ENCODE measurements around the gene MYBPC2. TPM values are rescaled to one million over a fixed set of nuclear protein-coding genes. Genes with fewer than 3 reads are reported as not detected.
"Not testable (repeated sequence)": the region's sequence is repeated elsewhere in the genome, so short reads cannot be mapped to it uniquely, and the experiment has no call there.

The MYBPC2 gene
- total RNA-seq, 1 experiment from 2014 or later = 0.18 TPM

DNA sequence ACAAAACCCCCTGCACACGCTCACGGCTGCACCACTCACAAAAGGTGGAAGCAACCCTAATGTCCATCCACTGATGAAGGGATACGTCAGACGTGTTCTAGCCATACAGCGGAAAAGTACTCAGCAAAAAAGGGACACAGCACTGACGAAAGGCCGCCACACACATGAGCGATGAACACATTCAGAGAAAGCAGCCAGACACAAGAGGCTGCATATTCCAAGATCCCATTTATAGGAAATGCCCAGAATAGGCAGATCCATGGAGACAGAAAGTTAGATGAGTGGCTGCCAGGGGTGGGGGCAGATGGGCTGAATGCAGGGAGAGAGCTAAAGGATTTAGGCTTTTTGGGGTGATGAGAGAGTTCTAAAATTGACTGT is 44.8 kb upstream of the MYBPC2 start:
- ChIA-PET POLR2A (no interaction called here), CTCF (no interaction called here)
- no peak for ATAC-seq
- in situ Hi-C loops (cut with HindIII; ENCODE audit: low pct_unique_long_range_greater_than_20kb, low sequenced_read_pairs) (no loop called here), intact Hi-C loops (cut with micrococcal nuclease; ENCODE audit: unreplicated experiment) (no loop called here)
- TF ChIP-seq TCF7L2 (IDR thresholded peaks at IDR 0.05; ENCODE audit: low read depth, low read length) (no peak), POLR2AphosphoS5 (IDR thresholded peaks at IDR 0.05; ENCODE audit: low read depth, low read length) (no peak), SIN3A (IDR thresholded peaks at IDR 0.05; ENCODE audit: borderline replicate concordance, insufficient read depth, low read depth, low read length) (no peak)
- TF ChIP-seq, protein P1, sequence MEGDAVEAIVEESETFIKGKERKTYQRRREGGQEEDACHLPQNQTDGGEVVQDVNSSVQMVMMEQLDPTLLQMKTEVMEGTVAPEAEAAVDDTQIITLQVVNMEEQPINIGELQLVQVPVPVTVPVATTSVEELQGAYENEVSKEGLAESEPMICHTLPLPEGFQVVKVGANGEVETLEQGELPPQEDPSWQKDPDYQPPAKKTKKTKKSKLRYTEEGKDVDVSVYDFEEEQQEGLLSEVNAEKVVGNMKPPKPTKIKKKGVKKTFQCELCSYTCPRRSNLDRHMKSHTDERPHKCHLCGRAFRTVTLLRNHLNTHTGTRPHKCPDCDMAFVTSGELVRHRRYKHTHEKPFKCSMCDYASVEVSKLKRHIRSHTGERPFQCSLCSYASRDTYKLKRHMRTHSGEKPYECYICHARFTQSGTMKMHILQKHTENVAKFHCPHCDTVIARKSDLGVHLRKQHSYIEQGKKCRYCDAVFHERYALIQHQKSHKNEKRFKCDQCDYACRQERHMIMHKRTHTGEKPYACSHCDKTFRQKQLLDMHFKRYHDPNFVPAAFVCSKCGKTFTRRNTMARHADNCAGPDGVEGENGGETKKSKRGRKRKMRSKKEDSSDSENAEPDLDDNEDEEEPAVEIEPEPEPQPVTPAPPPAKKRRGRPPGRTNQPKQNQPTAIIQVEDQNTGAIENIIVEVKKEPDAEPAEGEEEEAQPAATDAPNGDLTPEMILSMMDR (IDR thresholded peaks at IDR 0.05) = no peak
- TF ChIP-seq, protein P2, sequence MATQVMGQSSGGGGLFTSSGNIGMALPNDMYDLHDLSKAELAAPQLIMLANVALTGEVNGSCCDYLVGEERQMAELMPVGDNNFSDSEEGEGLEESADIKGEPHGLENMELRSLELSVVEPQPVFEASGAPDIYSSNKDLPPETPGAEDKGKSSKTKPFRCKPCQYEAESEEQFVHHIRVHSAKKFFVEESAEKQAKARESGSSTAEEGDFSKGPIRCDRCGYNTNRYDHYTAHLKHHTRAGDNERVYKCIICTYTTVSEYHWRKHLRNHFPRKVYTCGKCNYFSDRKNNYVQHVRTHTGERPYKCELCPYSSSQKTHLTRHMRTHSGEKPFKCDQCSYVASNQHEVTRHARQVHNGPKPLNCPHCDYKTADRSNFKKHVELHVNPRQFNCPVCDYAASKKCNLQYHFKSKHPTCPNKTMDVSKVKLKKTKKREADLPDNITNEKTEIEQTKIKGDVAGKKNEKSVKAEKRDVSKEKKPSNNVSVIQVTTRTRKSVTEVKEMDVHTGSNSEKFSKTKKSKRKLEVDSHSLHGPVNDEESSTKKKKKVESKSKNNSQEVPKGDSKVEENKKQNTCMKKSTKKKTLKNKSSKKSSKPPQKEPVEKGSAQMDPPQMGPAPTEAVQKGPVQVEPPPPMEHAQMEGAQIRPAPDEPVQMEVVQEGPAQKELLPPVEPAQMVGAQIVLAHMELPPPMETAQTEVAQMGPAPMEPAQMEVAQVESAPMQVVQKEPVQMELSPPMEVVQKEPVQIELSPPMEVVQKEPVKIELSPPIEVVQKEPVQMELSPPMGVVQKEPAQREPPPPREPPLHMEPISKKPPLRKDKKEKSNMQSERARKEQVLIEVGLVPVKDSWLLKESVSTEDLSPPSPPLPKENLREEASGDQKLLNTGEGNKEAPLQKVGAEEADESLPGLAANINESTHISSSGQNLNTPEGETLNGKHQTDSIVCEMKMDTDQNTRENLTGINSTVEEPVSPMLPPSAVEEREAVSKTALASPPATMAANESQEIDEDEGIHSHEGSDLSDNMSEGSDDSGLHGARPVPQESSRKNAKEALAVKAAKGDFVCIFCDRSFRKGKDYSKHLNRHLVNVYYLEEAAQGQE (IDR thresholded peaks at IDR 0.05; ENCODE audit: insufficient read depth in 1 of 2, low read depth in 2 of 2, low read length in 1 of 2) = no peak
- no peak for DNase-seq (ENCODE audit: low read depth, low spot score)
- Histone ChIP-seq H3K27me3 (ENCODE audit: control insufficient read depth, insufficient read depth, low read length) (no peaks in the 10 kb centered on the region), H3K4me3 (ENCODE audit: low read depth in 2 of 2, low read length in 2 of 2) (no peak overlapping the region), H3K9me3 (ENCODE audit: control insufficient read depth, insufficient read depth, low read depth, low read length) (no peaks in the 10 kb centered on the region), H3K4me1 (ENCODE audit: control insufficient read depth, insufficient read depth, low read length) (peaks cover 4% of the 10 kb centered on the region), H3K36me3 (ENCODE audit: control insufficient read depth, insufficient read depth, low read length) (no peaks in the 10 kb centered on the region), H3K27ac (ENCODE audit: low read length) (no peak overlapping the region)
- BruUV-seq (replicated peaks) = no TSS peak

DNA sequence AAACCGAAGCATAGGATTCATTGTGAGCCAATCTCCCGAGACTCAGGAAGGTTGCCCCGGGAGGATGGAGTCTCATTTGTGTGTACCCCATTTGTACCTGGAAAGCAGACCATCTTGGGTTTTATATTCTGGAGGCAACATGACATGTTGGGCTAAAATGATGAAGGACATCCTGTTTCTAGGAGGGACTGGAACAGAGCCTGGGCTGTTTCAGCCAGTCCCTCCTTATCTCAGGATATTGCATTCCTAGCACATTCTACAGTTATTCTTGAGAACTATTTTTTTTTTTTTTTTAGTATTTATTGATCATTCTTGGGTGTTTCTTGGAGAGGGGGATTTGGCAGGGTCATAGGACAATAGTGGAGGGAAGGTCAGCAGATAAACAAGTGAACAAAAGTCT is 42.4 kb upstream of the MYBPC2 start:
- H3K4me1 ChIP-seq (ENCODE audit: control insufficient read depth, insufficient read depth, low read length); CTCF ChIA-PET; H3K27ac ChIP-seq (ENCODE audit: low read length); in situ Hi-C loops (cut with HindIII; ENCODE audit: low pct_unique_long_range_greater_than_20kb, low sequenced_read_pairs); ATAC-seq; DNase-seq (ENCODE audit: low read depth, low spot score); POLR2A ChIA-PET; H3K36me3 ChIP-seq (ENCODE audit: control insufficient read depth, insufficient read depth, low read length); H3K9me3 ChIP-seq (ENCODE audit: control insufficient read depth, insufficient read depth, low read depth, low read length); intact Hi-C loops (cut with micrococcal nuclease; ENCODE audit: unreplicated experiment); BruUV-seq (replicated peaks); H3K4me3 ChIP-seq (ENCODE audit: low read depth in 2 of 2, low read length in 2 of 2); H3K27me3 ChIP-seq (ENCODE audit: control insufficient read depth, insufficient read depth, low read length): not testable (repeated sequence)

DNA sequence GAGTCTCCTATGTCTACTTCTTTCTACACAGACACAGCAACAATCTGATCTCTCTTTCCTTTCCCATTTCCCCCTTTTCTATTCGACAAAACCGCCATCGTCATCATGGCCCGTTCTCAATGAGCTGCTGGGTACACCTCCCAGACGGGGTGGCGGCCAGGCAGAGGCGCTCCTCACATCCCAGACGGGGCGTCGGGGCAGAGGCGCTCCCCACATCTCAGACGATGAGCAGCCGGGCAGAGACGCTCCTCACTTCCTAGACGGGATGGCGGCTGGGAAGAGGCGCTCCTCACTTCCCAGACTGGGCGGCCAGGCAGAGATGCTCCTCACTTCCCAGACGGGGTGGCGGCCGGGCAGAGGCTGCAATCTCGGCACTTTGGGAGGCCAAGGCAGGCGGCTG is 41.7 kb upstream of the MYBPC2 start:
- in situ Hi-C loops (cut with HindIII; ENCODE audit: low pct_unique_long_range_greater_than_20kb, low sequenced_read_pairs); POLR2A ChIA-PET; ATAC-seq; BruUV-seq (replicated peaks); intact Hi-C loops (cut with micrococcal nuclease; ENCODE audit: unreplicated experiment); H3K36me3 ChIP-seq (ENCODE audit: control insufficient read depth, insufficient read depth, low read length); DNase-seq (ENCODE audit: low read depth, low spot score); H3K27ac ChIP-seq (ENCODE audit: low read length); CTCF ChIA-PET; H3K4me3 ChIP-seq (ENCODE audit: low read depth in 2 of 2, low read length in 2 of 2); H3K4me1 ChIP-seq (ENCODE audit: control insufficient read depth, insufficient read depth, low read length); H3K9me3 ChIP-seq (ENCODE audit: control insufficient read depth, insufficient read depth, low read depth, low read length); H3K27me3 ChIP-seq (ENCODE audit: control insufficient read depth, insufficient read depth, low read length): not testable (repeated sequence)
